GM18511 (cell line): Measurements from ENCODE around the gene COG1.
"Not testable (repeated sequence)": the region's sequence is repeated elsewhere in the genome, so short reads cannot be mapped to it uniquely, and the experiment has no call there.

Experiments
- ATAC-seq: cut with Tn5 transposase; IDR thresholded peaks from one replicate; pipeline ENCODE4 v1.9.1; 2021; ENCODE audit warnings: mild to moderate bottlenecking, moderate library complexity; ENCODE audit not compliant: unreplicated experiment

Gene COG1, protein sequence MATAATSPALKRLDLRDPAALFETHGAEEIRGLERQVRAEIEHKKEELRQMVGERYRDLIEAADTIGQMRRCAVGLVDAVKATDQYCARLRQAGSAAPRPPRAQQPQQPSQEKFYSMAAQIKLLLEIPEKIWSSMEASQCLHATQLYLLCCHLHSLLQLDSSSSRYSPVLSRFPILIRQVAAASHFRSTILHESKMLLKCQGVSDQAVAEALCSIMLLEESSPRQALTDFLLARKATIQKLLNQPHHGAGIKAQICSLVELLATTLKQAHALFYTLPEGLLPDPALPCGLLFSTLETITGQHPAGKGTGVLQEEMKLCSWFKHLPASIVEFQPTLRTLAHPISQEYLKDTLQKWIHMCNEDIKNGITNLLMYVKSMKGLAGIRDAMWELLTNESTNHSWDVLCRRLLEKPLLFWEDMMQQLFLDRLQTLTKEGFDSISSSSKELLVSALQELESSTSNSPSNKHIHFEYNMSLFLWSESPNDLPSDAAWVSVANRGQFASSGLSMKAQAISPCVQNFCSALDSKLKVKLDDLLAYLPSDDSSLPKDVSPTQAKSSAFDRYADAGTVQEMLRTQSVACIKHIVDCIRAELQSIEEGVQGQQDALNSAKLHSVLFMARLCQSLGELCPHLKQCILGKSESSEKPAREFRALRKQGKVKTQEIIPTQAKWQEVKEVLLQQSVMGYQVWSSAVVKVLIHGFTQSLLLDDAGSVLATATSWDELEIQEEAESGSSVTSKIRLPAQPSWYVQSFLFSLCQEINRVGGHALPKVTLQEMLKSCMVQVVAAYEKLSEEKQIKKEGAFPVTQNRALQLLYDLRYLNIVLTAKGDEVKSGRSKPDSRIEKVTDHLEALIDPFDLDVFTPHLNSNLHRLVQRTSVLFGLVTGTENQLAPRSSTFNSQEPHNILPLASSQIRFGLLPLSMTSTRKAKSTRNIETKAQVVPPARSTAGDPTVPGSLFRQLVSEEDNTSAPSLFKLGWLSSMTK

DNA sequence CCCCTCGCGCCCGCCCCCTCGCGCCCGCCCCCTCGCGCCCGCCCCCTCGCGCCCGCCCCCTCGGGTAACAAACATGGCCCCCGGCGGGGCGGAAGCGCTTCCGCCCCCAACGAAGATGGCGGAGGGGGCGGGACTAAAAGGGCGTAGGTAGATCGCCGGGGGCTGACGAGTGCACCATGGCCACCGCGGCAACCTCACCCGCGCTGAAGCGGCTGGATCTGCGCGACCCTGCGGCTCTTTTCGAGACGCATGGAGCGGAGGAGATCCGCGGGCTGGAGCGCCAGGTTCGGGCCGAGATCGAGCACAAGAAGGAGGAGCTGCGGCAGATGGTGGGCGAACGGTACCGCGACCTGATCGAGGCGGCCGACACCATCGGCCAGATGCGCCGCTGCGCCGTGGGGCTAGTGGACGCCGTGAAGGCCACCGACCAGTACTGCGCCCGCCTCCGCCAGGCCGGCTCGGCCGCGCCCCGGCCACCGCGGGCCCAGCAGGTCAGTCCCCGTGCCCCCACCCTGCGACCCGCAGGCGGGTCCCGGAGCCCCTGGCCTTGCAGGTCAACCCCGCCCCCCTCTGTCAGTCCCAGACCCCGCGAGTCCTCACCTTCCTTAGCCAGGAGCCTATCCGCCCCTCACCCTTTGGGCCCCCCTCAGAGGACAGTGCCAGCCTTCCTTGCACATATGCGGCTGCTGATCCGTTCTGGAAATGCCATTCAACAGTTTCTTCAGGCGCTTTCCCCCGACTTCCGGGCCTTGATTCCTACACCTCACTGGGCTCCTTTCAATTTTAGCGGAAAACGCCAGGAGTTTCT lies at the start of gene COG1:
Gene COG1 (plus strand): TSS at position 162 of the 808 bp plus-strand sequence. CDS start 15 bp downstream, at position 177.
- peak; percentile 76 for ATAC-seq

DNA sequence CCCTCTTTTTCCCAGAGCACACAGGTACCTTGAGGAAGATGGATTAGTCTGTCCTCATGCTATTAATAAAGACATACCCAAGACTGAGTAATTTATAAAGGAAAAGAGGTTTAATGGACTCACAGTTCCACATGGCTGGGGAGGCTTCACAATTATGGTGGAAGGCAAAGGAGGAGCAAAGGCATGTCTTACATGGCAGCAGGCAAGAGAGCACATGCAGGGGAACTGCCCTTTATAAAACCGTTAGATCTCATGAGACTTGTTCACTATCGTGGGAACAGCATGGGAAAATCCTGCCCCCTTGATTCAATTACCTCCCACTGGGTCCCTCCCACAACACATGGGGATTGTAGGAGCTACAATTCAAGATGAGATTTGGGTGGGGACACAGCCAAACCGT lies 48.6 kb upstream of the COG1 start:
- ATAC-seq: not testable (repeated sequence)

DNA sequence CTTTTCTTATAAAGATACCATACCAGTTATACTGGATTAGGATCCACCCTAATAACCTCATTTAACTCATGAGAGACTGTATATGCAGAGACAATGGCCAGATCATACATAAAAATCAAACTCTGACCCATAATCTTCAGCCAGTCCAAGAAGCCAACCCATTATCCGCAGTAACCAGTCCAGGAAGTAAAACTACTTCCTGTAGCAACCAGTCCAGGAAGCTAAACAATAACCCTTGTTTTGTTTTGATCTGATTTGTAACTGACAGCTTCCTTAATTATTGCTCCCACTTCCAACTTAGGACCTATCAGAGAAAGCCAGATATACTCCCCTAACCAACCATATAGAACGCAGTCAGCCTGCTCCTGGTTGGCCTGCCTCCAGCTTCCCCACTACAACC lies 47.2 kb upstream of the COG1 start:
- no peak for ATAC-seq

DNA sequence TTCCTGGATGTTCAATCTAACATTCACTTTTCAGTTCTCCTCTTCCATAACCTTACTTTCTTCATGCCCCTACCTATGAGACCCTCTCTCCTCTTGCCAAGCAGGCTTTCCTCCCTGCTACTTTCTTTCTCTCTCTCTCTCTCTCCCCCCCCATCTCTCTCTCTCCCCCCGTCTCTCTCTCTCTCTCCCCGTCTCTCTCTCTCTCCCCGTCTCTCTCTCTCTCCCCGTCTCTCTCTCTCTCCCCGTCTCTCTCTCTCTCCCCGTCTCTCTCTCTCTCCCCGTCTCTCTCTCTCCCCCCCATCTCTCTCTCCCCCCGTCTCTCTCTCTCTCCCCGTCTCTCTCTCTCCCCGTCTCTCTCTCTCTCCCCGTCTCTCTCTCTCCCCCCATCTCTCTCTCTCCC lies 45.1 kb upstream of the COG1 start:
- not testable (repeated sequence) for ATAC-seq

DNA sequence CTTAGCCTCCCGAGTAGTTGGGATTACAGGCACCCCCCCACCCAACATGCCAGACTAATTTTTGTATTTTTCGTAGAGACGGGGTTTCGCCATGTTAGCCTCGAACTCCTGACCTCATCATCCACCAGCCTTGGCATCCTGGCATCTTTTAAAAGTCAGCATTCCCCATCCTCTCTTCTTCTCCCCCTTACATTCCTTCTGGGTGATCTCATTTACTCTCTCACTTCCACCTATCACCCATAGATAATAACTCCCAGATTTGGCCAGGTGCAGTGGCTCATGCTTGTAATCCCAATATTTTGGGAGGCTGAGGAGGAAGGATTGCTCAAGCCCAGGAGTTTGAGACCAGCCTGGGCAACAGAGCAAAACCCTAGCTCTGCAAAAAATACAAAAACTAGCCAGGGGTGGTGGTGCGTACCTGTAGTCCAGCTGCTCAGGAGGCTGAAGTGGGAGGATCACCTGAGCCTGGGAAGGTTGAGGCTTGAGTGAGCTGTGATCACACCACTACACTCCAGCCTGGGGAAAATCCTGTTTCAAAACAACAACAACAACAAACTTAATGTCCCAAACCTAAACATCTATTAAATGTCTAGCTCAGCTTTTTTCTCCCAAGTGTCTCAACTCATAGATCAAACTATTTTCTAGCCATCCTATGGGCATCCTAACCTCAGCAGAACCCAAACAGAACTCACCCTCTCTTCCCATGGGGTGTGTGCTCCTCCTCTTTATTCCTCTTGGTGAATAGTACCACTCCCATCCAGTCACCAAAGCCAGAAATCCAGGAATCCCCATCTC lies 44.1 kb upstream of the COG1 start:
- no peak for ATAC-seq

DNA sequence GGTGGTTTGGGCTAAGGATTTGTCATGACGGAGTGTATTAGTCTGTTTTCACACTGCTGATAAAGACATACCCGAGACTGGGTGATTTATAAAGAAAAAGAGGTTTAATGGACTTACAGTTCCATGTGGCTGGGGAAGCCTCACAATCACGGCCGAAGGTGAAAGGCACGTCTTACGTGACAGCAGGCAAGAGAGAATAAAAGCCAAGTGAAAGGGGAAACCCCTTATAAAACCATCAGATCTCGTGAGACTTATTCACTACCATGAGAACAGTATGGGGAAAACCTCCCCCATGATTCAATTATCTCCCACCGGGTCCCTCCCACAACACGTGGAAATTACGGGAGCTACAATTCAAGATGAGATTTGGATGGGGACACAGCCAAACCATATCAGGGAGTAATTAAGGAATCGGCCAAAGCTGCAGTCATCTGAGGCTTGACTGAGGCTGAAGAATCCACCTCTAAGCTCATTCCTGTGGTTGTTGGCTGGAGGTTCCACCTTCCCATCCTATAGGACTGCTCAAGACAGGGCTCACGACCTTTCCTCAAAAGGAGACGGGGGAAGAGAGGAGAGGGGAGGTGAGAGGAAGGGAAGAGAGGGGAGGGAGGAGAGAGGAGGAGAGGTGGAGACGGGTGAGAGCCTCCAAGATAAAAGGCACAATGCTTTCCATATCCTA lies 42.1 kb upstream of the COG1 start:
- not testable (repeated sequence) for ATAC-seq

DNA sequence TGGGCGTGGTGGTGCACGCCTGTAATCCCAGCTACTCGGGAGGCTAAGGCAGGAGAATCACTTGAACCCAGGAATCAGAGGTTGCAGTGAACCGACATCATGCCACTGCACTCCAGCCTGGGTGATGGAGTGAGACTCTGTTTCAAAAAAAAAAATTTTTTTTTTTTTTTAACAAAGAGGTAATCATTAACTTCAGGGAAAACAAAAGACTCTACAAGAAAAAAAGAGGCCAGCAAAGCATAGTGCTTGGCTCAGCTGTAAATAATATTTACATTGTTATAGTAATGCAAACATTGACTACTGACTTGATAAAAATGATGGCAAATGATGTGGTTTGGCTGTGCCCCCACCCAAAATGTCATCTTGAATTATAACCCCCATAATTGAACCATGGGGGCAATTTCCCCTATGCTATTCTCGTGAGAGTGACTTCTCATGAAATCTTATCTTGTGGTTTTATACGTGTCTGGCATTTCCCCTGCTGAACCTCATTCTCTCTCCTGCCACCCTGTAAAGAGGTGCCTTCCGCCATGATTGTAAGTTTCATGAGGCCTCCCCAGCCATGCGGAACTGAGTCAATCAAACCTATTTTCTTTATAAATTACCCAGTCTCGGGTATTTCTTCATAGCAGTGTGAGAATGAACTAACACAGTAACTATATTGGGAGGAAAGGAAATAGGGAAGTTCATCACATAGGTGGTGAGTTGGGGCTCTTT lies 40.8 kb upstream of the COG1 start:
- ATAC-seq: no peak

DNA sequence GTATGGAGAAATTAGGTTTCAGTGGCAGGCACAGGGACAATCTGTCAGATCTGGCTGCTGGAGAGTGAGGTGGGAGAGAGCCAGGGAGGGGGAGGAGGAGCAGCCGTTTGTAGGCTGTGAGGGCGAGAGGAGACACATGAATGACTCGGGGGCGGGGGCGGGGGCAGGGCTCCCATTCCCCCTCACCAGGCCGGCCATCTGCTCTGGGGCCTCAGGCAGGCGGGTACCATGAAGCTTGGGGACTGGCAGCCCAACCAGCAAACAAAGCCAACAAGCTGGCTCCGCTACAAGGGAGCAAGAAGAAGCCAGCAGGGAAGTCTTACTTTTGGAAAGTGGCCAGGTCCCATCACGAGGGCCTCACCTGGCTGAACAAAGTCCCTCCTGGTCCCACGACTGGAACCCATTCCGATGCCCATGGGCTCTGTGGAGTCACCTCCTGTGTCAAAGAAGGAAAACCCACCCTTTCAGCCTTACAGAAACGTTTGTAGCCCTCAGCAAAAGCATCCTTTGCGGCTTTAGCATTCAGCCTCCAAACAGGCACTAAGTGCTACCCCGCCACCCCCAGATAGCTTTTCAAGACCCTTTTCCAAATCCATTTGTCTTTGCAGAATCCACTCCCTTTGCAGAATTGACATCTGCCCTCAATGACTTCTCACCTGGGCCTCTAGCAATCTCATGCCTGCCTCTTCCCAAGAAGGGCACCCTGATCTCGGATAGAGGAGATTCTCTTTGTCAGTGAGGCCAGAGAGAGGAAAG lies 37.3 kb upstream of the COG1 start:
- peak; percentile 3 for ATAC-seq

DNA sequence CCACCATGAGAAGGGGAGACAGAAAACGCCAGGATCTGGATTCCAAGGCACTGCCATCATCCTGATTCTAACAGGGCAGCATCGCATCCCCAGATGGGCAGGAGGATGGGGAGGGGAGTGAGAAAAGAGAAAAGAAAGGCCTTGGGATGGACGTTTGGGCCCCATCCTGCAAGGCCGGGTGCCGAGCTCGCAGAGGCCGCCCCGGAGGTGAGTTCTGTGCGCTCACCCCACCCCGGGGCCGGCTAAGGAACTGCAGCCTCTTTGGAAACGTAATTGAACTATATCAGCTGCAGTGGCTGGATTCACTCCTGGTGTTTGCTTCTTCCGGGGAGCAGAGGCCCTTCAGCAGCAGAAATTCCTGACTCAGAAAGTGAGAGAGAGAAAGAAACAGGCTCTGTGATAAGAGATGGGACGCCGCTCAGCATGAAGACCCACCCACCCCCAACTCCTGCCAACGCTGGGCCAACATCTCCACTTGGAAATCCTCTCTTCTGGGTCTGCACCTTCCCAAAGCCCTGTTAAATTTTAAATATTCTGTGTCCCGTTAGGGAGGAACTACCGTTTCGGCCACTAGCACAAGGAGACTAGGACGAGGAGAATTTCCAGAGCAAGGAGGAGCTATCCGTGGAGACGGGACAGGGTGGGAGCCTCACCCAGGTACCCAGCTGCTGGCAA lies 36.6 kb upstream of the COG1 start:
- peak; percentile 71 for ATAC-seq

DNA sequence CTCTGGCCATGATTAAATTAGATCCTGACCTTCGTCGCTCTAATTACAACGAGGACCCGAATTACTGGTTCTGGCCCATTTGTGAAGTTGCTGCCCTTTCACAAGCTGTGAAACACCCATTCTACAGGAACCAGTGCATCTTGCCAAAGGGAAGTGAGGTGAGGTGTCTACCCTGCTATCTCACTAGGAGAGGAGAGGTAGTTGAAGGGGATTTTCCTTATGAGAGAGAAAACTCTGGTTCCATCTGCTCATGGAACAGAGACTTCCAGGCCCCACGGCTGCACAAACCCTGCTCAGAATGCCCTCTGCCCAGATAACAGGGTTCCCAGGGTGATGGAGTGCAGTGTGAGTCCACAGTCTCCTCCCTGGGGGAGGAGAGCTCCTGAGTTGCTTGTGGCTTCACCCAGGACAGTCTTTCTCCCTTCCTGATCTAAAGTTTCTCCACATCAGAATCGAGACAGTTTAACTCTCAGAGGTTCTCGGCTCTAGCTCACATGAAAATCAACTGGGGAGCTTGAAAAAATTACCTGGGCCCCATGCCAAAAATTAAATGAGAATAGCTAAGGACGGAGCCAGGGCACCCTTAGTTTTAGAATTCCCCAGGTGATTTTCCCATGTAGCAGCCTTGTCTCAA lies 35.9 kb upstream of the COG1 start:
- ATAC-seq: peak; percentile 44

DNA sequence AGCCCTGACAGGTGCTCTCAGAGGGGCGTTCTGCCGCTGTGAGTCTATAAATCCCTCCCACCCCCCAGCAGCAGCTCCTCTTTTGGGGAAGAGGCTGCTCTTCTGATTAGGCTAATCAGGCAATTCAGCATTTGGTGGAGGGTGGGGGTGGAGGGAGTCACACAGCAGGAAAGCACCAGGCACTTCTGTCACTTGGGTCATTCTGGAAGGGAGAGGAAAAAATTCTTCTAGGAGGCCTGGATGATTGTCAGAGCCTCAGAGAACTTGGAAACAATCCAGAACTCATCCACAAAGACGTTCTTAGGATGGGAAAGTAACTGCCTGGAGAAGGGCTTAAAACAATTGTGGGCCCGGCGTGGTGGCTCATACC lies 35.3 kb upstream of the COG1 start:
- ATAC-seq: no peak

DNA sequence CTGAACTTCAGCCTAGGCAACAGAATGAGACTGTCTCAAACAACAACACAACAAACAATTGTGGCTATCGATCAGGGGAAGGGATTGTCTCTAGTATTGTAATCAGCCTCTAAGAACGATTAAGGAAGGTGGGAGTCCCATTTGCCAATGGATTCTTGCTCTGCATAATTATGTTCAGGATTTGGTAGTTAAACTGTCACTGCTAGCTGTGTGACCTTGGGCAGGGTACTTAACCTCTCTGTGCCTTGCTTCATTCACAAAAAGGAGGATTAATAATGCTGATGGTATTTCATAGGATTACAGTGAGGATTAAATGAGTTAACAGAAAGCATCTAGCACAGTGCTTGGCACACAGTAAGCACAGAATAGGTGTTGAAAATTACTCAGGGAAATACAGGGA lies 34.7 kb upstream of the COG1 start:
- ATAC-seq: no peak

DNA sequence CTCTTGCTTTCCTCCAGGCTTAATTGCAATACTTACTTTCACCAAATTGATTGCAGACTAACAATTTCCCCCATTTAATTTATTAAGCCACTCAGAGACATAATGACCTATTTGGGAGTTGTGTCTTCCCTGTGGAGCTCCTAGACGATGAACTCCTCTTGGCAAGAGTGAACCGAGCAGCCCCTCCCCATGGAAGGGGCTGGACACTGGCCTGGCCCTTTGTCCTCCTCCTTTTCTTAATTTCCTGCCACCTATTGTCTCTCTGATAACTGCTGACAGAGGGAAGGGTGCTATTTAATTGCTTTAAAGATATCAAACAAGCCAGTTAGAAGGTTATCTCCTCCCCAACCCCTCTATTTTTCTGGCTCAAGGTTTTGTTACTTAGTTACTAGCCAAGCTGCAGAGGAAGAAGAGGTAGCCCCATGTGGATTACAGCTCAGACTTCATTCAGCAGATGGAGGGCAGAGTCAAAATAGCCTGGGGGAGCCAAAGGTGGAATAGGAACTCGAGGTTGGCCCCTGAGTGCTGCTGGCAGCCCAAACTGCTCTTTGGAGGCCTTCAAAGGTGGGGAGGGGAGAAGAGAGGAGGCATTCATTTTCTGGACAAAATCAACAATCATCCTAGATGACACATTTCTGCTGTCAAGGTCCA lies 31.8 kb upstream of the COG1 start:
- ATAC-seq: no peak

DNA sequence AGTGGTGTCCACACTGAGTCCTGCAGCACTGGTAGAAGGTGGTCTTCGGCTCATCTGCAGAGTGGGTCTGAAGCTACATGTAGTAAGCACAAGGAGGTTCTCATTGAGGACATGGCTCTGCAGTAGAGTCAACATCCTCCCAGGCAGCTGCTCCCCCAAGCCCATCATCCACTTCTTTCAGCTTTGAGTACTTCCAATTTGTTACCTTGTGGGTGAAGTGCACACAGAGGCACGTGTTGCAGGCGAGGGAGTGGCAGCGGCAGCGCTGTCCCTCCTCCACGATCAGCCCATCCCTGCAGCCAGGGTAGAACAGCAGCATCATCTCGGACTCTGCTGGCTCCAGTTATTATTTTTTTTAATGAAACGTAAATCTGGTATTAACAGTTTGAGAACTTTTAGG lies 29.8 kb upstream of the COG1 start:
- no peak for ATAC-seq

DNA sequence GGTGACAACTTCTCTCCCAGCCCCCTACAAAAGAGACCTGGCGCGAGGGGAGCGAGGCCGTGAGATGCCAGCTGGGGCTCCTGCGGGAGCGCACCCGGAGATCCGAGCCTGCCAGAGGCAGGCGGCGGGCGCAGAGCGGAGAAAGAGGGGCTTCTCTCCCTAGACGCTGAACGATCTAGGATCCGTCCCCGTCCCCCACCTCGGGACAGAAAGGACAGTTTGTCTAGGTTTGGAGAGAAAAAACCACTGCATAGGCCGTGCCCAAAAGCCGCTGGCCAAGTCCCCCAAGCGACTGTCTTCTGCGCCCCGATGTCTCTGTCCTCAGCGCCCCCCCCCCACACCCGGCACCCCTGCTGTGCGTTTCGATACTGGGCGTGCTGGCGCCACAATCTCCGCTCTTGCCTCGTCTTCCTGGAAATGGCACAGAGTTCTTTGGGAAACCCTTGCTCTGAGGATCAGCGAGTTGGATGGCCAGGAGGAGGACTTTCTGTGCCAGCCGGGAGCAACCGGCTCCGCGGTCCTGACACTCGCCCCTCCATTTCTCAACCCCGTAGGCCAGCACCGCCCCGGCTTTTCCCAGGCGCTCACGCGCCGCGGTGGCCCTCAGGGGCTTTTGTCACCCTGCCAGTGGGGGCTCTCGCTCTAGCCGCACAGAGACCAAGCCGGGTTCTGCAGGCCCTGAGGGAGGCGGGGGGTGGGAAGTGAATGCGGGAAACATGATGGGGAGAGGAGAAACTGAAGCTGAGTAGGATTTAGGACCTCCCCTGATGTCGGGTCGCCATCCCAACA lies 27.0 kb upstream of the COG1 start:
- ATAC-seq: no peak
